ENCODE measurements around the gene ACTL6B.

ACTL6B gene

DNA sequence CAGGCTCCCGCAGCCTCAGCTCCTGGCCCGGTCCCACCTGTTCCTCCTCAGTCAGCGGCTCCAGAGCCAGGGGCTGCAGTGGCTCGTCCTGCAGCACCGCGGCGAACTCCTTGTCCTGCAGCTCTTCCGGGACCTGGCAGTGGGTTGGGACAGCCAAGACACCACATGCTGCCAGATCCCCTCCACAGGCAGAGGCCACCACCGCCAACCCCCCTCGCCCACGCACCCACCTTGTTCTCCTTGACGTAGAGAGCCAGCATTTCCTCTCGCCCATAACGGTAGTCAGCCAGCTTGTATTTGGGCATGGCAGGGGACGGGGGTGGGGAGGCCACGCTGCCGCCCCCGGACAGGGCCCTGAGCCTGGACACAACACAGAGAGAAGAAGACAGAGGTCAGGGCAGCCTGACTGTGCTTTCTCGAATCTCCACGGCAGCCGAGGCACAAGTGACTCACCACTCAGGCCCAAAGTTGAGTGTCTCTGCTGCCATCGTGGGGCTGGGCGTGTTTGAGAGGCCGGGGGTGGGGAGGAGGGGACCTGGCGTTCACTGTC lies 31.6 kb upstream of the ACTL6B start:
- H3K4me3 Mint-ChIP-seq, result no peak overlapping the region
- no peaks in the 10 kb centered on the region for H3K9me3 Mint-ChIP-seq
- H3K4me1 Mint-ChIP-seq, result peaks cover 24% of the 10 kb centered on the region
- H3K27me3 Mint-ChIP-seq, result no peaks in the 10 kb centered on the region
- ATAC-seq (replicated peaks; ENCODE audit: extremely low read depth, poor library complexity, severe bottlenecking) (no peak), DNase-seq (ENCODE audit: low spot score in 2 of 2) (no peak)
- peaks cover 9% of the 10 kb centered on the region for H3K36me3 Mint-ChIP-seq (ENCODE audit: insufficient read depth)
- no peak overlapping the region for H3K27ac Mint-ChIP-seq (ENCODE audit: low read depth)

DNA sequence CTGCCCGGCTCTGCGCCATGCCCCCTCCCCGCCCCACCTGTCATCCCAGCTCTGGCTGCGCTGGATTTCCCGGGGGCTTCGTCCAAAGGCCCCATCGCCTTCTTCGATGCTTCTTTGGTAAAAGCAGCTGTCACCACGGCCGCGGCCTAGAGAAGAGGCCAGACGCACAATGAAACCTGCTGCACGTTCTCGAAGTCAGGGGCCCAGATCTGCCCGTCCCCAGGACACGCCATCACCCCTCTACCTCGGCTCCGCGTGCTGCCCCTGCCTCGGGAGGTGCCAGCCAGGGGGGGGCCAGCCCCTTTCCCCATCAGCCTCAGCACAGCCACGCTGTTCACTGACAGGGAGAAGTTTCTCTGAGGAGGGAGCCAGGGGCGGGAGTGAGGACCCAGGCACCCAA lies 31.0 kb upstream of the ACTL6B start:
- Mint-ChIP-seq H3K27me3 (no peaks in the 10 kb centered on the region), H3K4me3 (no peak overlapping the region), H3K9me3 (no peaks in the 10 kb centered on the region), H3K4me1 (peaks cover 19% of the 10 kb centered on the region), H3K36me3 (ENCODE audit: insufficient read depth) (peaks cover 9% of the 10 kb centered on the region), H3K27ac (ENCODE audit: low read depth) (no peak overlapping the region)
- DNase-seq (ENCODE audit: low spot score in 2 of 2) (no peak), ATAC-seq (replicated peaks; ENCODE audit: extremely low read depth, poor library complexity, severe bottlenecking) (no peak)

DNA sequence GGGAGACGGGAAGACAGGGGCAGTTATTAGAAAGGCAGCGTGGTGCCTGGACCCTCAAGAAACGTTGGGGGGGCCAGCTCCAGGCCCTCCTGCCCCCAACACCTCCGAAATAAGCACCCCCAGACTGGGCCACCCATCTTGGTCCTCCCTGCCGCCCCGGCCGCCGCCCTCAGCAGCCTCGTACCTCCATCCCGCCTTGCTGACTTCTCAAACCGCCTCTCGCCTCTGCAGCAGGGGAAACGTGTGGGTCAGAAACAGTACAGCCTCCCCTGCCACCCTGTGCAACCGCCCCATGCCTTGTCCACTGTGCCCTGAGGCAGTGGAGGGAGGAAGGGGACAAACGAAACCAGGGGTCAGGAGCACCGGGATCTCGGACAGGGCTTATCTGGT lies 30.6 kb upstream of the ACTL6B start:
- no peaks in the 10 kb centered on the region for H3K27me3 Mint-ChIP-seq
- H3K9me3 Mint-ChIP-seq, result no peaks in the 10 kb centered on the region
- H3K36me3 Mint-ChIP-seq (ENCODE audit: insufficient read depth), result peaks cover 9% of the 10 kb centered on the region
- no peak overlapping the region for H3K4me3 Mint-ChIP-seq
- ATAC-seq (replicated peaks; ENCODE audit: extremely low read depth, poor library complexity, severe bottlenecking) (no peak), DNase-seq (ENCODE audit: low spot score in 2 of 2) (no peak)
- peak overlapping the region; percentile 65 for H3K27ac Mint-ChIP-seq (ENCODE audit: low read depth)
- H3K4me1 Mint-ChIP-seq, result peaks cover 14% of the 10 kb centered on the region

- Mint-ChIP-seq H3K4me1 (peaks cover 10% of the 10 kb centered on the region), H3K27ac (ENCODE audit: low read depth) (peak overlapping the region; percentile 65), H3K9me3 (no peaks in the 10 kb centered on the region), H3K4me3 (no peak overlapping the region), H3K27me3 (no peaks in the 10 kb centered on the region), H3K36me3 (ENCODE audit: insufficient read depth) (peaks cover 9% of the 10 kb centered on the region)
- DNase-seq (ENCODE audit: low spot score in 2 of 2) (no peak), ATAC-seq (replicated peaks; ENCODE audit: extremely low read depth, poor library complexity, severe bottlenecking) (no peak)
These were observed 30.1 kb upstream of the ACTL6B start for GRCh38 chr7:100686201-100686821.

DNA sequence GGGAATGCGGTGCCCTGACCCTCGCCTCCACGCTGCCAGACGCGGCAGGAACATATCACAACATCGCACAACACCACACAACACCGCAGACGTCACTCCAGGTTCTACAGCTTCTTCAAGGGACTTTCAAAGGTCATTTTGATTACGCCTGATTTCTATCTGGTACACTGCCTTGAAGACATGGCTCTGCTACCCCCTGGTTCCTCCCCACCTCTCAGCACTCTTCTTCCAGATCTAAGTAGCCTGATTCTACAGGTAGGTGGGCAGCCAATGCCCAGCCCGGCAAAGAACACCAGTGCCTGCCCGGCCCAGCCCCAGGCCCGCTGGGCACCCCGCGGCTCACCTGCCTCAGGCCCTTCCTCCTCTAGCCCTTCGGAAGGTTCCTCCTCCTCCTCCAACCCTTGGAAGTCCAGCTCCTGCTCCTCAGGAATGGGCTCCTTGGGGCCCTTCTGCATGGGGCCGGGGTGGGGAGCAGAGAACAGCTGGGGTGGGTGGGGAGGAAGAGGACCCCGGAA lies 29.4 kb upstream of the ACTL6B start:
- Mint-ChIP-seq H3K4me1 (peaks cover 10% of the 10 kb centered on the region), H3K27ac (ENCODE audit: low read depth) (no peak overlapping the region), H3K36me3 (ENCODE audit: insufficient read depth) (peaks cover 9% of the 10 kb centered on the region), H3K4me3 (no peak overlapping the region), H3K27me3 (no peaks in the 10 kb centered on the region), H3K9me3 (no peaks in the 10 kb centered on the region)
- no peak for DNase-seq (ENCODE audit: low spot score in 2 of 2)
- no peak for ATAC-seq (replicated peaks; ENCODE audit: extremely low read depth, poor library complexity, severe bottlenecking)

DNA sequence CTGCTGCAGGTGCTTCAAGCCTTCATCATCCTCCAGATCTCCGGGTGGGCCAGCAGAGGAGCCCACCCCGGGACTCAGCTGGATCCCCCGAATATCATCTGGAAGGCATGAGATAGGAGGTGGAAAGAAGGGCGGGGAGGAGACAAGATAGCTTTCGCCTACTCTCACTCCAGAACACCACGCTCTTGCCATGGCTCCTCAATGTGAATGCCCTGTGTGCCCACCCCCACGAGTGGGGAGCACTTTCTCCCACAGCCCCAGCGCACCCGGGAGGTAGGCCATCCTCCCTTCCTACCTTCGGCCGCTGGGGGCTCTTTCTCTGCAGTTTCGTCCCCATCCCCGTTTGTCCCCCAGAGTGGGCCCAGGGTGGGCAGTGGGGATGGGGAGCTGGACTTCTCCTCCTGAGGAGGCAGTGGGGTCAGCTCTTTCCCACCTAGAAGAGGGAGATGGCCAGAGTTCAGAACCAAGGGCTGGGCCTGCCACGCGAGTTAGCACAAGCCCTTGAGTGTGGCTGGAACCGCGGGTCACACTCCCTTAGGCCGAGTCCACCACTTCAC lies 28.9 kb upstream of the ACTL6B start:
- H3K36me3 Mint-ChIP-seq (ENCODE audit: insufficient read depth), result peaks cover 15% of the 10 kb centered on the region
- no peak overlapping the region for H3K4me3 Mint-ChIP-seq
- H3K4me1 Mint-ChIP-seq, result peaks cover 13% of the 10 kb centered on the region
- H3K27ac Mint-ChIP-seq (ENCODE audit: low read depth), result no peak overlapping the region
- H3K27me3 Mint-ChIP-seq, result no peaks in the 10 kb centered on the region
- H3K9me3 Mint-ChIP-seq, result no peaks in the 10 kb centered on the region
- DNase-seq (ENCODE audit: low spot score in 2 of 2) (no peak), ATAC-seq (replicated peaks; ENCODE audit: extremely low read depth, poor library complexity, severe bottlenecking) (no peak)

GRCh38 chr7:100684534-100685042 lies 28.3 kb upstream of the ACTL6B start:
- Mint-ChIP-seq H3K4me3 (no peak overlapping the region), H3K27me3 (no peaks in the 10 kb centered on the region), H3K27ac (ENCODE audit: low read depth) (no peak overlapping the region), H3K4me1 (peaks cover 16% of the 10 kb centered on the region), H3K36me3 (ENCODE audit: insufficient read depth) (peaks cover 19% of the 10 kb centered on the region), H3K9me3 (no peaks in the 10 kb centered on the region)
- ATAC-seq (replicated peaks; ENCODE audit: extremely low read depth, poor library complexity, severe bottlenecking) (no peak), DNase-seq (ENCODE audit: low spot score in 2 of 2) (no peak)

DNA sequence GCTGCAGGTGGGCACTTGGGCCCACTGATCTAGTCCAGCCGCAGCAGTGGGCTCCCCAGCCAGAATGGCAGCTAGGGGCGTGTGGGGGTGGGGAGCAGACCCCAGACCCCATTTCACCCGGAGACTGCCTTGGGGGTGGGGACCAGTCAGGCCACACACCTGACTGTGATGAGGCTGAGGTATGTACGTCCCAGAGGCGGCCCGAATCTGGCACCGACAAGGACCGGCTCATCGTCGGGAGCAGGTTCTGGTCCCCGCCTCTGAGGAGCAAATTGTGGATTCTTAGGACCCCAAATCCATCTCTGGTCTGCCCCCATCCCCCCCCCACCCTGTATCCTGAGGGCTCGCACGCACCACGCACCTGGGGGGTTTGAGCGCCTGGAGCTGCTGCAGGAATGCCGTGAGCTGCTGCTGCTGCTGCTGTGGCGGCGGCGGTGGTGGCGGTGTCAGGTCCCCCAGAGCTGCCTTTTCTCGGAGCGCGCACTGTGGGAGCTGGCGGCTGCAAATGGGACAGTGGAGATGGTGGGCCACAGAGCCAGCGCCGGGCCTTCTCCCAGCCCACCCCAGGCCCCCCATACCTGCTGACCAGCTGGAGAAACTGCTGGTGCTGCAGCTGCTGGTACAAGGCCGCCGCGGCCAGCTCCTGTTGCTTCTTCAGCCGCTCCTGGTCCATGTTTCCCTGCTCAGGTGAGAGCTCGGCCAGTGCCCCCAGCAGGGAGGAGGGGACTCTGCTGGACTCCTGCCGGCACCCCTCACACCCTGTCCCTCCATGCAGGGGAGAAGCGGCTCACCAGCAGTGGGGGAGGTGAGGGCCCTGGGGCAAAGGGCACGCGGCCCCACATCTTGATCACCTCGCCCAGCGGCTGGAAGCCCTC lies 27.6 kb upstream of the ACTL6B start:
- H3K9me3 Mint-ChIP-seq, result no peaks in the 10 kb centered on the region
- H3K4me1 Mint-ChIP-seq, result peaks cover 17% of the 10 kb centered on the region
- no peak overlapping the region for H3K4me3 Mint-ChIP-seq
- ATAC-seq (replicated peaks; ENCODE audit: extremely low read depth, poor library complexity, severe bottlenecking) (no peak), DNase-seq (ENCODE audit: low spot score in 2 of 2) (no peak)
- H3K36me3 Mint-ChIP-seq (ENCODE audit: insufficient read depth), result peaks cover 21% of the 10 kb centered on the region
- H3K27me3 Mint-ChIP-seq, result no peaks in the 10 kb centered on the region
- H3K27ac Mint-ChIP-seq (ENCODE audit: low read depth), result no peak overlapping the region

DNA sequence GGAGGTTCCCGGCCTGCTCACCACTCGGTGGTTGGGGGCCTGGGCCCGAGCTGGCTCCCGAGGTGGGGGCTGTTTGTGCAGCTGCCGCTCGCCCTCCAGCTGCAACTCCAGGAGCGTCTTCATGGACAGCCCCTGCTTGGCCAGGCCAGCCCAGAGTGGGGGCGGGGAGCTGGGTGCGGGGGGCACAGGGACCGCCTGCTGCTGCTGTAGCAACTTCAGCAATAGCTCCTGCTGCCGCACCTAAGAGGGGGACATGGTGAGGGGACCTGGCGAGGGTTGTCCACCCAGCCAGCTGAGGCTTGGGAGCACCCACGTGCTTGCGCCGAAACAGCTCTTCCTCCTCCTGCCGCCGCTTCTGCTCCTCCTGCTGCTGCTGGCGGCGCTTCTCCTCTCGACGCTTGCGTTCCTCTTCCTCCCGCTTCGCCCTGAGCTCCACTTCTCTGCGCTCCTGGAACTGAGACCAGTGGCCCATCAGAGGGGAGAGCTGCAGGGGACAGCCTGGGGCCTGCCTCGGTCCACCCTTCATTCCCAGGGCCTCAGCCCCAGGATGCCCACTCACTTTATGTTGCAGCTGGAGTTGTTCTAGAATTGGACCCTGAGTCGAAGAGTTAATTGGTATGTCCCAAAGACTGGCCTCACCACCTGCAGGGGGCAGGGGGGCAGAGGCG lies 26.9 kb upstream of the ACTL6B start:
- ATAC-seq (replicated peaks; ENCODE audit: extremely low read depth, poor library complexity, severe bottlenecking), result no peak
- Mint-ChIP-seq H3K27me3 (no peaks in the 10 kb centered on the region), H3K27ac (ENCODE audit: low read depth) (no peak overlapping the region), H3K36me3 (ENCODE audit: insufficient read depth) (peaks cover 26% of the 10 kb centered on the region), H3K9me3 (no peaks in the 10 kb centered on the region), H3K4me3 (no peak overlapping the region), H3K4me1 (peaks cover 12% of the 10 kb centered on the region)
- DNase-seq (ENCODE audit: low spot score in 2 of 2), result no peak

DNA sequence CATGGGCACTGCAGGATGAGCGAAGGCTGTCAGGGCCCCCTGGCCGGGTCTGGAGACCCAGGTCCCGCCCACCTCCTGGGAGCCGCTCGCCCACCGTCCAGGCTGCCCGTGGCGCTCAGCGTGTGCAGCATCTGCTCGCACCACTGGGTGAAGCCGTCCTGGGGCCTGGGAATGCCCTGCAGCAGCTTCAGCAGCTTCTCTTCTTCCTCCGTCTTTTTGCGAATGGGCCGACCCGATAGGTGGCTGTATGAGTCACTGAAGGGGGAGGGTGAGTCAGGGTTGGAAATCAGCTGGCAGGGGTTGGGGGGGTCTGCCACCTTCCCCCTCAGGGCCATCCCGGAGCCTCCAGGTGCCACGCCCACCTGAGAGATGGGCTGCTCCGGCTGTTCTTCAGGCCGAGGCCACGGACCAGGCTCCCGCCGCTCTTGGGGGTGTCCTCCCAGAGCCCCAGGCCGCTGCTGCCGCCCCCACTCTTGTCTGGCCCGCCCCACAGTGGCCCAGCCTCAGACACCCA lies 26.0 kb upstream of the ACTL6B start:
- peaks cover 26% of the 10 kb centered on the region for H3K36me3 Mint-ChIP-seq (ENCODE audit: insufficient read depth)
- H3K4me1 Mint-ChIP-seq, result peaks cover 12% of the 10 kb centered on the region
- no peak overlapping the region for H3K4me3 Mint-ChIP-seq
- ATAC-seq (replicated peaks; ENCODE audit: extremely low read depth, poor library complexity, severe bottlenecking) (peak; percentile 16), DNase-seq (ENCODE audit: low spot score in 2 of 2) (no peak)
- no peaks in the 10 kb centered on the region for H3K9me3 Mint-ChIP-seq
- no peaks in the 10 kb centered on the region for H3K27me3 Mint-ChIP-seq
- H3K27ac Mint-ChIP-seq (ENCODE audit: low read depth), result no peak overlapping the region

- DNase-seq (ENCODE audit: low spot score in 2 of 2) (no peak), ATAC-seq (replicated peaks; ENCODE audit: extremely low read depth, poor library complexity, severe bottlenecking) (no peak)
- H3K4me1 Mint-ChIP-seq, result peaks cover 14% of the 10 kb centered on the region
- H3K4me3 Mint-ChIP-seq, result no peak overlapping the region
- H3K27me3 Mint-ChIP-seq, result no peaks in the 10 kb centered on the region
- peaks cover 32% of the 10 kb centered on the region for H3K36me3 Mint-ChIP-seq (ENCODE audit: insufficient read depth)
- no peak overlapping the region for H3K27ac Mint-ChIP-seq (ENCODE audit: low read depth)
- no peaks in the 10 kb centered on the region for H3K9me3 Mint-ChIP-seq
These were observed 25.4 kb upstream of the ACTL6B start for GRCh38 chr7:100681491-100682227.
